ENCODE data around the gene COL4A6. TPM values are rescaled to one million over a fixed set of nuclear protein-coding genes. Genes with fewer than 3 reads are reported as not detected.

COL4A6 gene
- total RNA-seq, 1 experiment from 2014 or later, result 1.5 TPM

DNA sequence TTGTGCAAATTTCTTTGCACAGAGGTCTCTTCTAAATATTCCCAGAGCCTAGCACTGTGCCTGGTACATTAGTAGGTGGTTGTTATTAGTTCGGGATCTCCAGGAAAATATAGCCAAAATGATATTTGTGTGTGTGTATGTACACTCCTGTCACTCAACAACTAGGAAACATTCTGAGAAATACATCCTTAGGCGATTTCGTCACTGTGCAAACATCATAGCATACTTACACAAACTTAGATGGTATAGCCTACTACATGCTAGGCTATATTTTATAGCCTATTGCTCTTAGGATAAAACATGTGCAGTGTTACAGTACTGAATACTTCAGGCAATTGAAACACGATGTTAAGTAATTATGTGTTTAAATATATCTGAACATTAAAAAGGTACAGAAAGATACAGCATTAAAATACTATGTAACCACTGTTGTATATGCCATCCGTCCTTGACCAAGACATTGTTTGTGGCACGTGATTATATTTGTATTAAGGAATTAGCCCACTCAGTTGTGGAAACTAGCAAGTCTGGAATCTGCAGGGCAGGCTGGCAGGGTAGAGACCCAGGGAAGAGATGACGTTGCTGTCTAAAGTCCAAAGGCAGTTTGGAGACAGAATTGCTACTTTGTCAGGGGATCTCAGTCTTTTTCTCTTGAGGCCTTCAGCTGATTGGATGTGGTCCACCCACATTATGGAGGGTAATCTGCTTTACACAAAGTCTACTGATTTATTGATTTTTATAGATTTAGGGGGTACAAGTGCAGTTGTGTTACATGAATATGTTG is 106.9 kb downstream of the COL4A6 start:
- no peak for DNase-seq (ENCODE audit: low read depth)

DNA sequence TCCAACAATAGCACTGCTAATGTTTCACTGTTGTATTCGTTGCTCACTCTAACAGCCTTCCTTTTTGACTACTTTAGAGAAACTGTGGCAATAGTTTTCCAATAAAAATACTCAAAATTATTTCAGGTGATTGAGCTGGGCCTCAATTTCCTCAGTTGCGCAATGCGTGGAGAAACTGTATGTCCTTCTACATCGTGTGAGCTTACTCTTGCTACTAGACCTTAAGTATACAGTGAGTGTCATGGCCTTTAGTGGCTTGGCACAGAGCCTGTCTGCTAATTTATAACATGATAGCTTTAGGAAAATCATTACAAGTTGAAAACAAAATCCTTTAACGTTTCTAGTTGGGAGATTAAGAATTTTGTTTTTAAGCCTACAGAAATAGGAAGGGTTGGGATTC is 114.5 kb downstream of the COL4A6 start:
- no peak for DNase-seq (ENCODE audit: low read depth)

DNA sequence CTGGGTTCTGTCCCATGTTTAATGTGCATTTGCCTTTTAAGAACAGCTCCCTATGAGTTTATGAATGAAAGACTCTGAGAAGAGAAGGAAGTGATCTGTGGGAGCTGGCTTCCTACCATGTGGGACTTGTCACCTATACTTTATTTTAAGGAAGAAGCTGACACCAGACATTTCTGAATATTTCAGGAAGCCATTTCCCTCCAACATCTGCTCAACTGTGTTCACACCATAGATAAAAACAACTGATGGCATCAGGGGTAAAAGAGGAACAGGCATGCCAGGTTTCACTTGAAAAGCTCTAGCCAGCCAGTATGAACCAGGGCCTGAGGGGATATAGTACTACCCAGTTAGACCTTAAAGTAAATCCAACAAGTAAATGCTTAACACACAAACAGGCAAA is 116.0 kb downstream of the COL4A6 start:
- DNase-seq (ENCODE audit: low read depth), result no peak

DNA sequence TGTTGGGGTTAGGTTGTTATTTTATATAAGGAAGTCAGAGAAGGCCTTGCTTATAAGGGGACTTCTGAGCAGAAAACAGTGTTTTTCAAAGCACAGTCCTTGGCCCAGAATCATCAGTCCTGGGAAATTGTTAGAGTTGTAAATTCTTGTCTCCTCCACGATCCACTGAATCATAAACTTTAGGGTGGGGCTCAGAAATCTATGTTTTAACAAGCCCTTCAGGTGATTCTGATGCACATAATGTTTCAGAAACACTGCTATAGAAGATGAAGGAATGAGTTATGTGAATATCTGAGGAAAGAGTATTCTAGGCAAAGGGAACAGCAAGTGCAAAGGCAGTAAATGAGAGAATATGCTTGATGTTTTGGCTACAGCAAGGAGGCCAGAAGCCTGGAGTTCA is 121.8 kb downstream of the COL4A6 start:
- DNase-seq (ENCODE audit: low read depth), result no peak

DNA sequence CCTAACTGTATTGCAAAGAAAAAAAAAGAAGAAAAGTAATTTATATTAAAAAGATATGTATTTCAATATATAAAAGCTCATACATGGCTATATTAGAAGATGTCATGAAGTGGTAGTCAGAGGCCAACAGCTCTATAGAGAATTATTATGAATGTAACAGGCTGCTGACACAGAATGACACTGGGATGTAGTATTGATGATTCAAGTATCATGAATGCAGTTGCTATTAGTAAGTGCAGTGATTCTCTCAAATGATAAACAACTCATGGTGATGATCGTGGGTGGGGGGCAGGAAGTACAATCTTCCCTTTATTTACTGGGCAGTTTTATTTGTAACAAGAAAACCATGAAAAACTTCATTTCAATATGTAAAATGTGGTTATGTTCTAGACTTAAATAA is 124.6 kb downstream of the COL4A6 start:
- DNase-seq (ENCODE audit: low read depth), result no peak

DNA sequence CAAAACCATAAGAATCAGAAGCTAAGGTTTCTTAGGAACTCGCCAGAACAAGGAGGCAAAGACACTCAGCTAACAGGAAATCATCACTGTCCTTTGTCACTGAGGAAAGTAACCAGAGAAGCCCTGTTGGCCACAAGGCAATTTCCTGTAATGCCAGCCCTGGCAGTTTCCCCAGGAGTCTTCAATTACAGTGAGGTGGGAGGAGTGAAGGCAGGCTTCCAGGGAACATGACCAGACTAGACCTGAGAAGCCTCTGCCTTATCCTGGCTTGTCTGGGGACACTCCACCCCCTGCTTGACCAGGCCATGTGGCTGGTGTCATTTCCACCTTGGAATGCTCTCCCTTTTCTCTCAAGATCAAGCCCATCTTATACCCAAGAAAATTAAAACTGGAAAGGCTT is 125.3 kb downstream of the COL4A6 start:
- peak; percentile 74 for DNase-seq (ENCODE audit: low read depth)

DNA sequence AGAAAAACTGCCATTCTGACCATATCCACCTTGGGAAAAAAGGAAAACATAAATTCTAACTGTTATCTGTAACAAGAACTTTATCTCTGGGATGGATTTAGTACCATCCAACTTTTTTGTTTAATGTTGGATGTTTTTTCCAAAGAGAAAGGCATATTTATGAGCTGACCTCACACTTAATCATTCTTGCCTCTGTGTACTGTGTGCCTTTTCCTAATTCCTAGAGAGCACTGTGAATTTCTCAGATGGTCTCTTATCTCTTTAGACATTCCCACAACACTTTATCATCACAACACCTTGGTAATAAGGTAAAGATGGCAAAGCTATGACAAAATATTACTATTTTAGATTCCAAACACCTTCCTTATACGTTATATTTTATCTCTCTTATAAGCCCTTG is 126.2 kb downstream of the COL4A6 start:
- peak; percentile 7 for DNase-seq (ENCODE audit: low read depth)

DNA sequence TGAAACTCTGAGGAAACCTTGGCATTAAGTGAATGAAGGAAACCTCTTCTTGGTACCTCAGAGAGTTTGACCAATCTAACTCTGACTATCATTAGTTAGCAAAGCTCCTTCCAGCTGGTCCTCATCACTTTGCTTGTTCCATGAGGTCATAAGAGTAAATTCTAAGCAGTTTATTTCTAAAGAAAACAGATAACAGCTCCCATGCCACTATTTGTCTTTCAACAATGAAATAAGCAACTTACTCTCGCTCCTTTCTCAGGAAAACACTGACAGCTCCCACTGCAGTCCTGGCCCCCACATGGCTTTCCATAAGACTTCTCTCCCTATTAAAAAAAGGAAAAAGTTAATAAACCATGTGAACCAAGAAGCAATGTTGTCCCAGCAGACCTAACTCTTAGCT is 127.7 kb downstream of the COL4A6 start:
- no peak for DNase-seq (ENCODE audit: low read depth)

DNA sequence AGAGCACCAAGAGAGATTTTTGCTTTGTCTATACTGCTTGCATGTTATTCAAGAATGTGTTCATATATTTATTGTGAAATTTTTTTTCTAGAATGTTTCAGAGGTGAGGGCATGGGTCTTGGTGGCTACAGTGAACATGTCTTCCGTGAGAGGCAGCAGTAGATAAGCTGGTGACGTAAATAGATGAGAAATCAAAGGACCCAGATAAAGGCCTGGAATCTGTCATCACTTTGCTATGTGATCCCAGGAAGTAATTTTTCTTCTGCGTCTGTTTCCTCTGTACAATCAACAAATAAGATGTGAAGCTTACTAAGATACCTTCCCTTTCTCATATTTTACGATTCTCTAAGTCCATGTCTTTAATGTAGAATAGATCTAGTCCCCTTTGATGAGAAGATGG is 129.1 kb downstream of the COL4A6 start:
- DNase-seq (ENCODE audit: low read depth), result peak; percentile 65

DNA sequence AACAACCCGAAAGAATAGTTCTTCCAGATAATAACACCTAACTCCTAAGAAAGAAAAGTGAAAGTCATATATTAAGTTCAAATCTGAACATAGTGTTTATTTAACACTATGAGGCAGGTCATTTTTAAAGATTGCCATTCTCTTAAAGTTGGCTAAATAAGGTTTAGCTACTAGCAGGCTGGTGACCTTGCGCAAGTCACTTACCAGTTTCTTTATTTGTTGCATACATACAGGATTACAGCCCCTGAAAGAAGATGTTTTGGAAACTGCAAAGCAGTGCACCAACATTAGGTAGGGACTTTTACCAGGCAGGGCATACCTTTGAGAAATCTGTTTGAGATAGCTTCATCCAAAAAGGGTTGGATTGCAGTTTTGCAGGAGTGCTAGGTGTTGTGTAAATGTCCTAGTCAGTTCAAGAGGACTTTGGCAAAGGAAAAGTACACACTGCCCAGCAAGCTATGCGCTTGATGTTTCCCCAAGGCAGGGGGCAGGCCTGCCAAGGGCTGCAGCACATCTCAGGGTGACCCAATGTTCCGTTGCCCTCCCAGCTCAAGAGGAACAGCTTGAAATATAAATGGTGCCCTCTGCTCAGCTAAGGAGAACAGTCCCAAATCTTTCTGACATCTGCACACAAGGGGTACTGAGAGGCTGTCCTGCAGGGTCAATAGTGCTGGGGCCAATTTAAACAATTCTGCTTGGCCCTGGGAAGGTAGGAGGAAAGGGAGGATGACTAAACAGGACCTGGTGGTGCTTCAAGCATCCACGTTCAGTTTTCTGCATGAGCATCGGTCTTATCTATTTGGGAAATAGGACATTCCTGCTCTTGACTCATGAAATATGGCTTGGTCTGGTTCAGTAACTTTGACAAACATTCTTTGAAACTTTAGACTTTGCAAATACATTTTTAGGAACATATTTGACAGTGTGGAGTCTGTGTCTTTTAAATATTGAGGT is 130.8 kb downstream of the COL4A6 start:
- DNase-seq (ENCODE audit: low read depth), result no peak

DNA sequence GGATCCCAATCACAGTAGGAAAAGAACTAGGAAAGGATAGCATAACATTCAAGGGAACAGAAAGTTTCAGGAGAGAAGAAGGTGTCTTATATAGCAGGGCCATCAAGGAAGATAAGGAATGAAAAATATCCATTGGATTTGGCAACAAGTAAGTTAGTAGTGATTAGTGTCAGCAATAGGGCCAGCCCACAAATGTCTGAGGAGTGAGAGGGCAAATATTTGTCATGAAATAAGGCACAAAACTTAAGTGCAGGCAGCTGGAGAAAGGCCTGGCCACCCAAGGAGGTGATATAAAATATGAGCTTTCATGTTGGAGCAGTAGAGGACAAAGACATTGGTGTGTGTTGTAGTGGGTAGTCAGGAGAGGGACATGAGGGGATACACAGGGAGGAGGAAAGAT is 132.1 kb downstream of the COL4A6 start:
- no peak for DNase-seq (ENCODE audit: low read depth)

DNA sequence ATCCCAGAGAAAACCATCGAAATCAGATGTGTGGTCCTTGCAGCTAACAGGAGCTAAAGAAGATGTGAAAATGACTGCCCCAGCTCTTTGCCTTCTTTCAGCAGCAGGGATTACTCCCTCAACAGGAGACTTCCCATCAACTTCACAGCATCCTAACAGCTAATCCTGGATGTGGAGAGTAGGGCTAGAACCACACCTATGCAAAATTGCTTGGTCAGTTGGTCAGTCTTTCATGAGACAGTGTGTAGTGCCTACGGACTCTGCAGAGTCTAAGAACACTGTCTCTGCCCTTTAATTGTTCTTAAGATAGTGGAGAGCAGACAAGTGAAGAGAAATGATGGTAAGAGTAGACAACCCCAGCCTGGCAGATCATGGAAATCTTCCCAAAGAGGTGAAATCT is 133.5 kb downstream of the COL4A6 start:
- no peak for DNase-seq (ENCODE audit: low read depth)

DNA sequence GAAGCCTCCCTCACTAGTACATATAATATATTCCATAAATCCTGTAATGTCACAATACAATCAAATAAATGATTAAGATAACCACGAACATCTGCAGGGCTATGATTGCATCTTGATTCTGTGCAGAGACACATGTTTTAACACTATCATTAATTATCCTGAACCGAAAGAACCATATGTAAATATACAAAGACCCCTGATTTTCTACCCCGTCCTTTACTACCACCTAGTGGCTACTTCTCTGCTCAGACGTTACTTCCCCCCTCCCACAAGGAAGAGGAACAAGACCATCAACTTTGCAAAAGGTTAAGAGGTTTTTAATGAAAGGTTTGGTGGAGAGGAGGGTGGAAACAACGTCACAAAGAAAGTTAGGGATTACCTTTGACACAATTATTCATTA is 134.0 kb downstream of the COL4A6 start:
- DNase-seq (ENCODE audit: low read depth), result no peak

DNA sequence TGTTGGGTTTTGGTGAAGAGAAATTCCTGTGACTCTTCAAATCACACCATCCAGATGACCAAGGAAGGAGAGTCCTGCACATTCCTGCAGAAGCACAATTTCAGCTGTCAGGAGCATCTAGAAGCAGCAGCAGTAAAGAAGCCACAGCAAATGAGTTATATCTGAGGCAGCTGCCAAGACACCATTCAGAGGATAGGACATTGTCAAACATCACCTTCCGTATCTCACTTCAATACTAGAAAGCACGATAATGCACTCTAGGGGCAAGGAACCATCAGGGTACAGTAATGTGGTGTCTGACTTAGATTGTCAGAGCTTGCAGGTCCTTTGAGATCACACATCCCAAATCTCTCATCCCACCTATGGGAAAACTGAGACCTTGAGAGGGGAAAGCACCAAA is 134.5 kb downstream of the COL4A6 start:
- DNase-seq (ENCODE audit: low read depth), result no peak

DNA sequence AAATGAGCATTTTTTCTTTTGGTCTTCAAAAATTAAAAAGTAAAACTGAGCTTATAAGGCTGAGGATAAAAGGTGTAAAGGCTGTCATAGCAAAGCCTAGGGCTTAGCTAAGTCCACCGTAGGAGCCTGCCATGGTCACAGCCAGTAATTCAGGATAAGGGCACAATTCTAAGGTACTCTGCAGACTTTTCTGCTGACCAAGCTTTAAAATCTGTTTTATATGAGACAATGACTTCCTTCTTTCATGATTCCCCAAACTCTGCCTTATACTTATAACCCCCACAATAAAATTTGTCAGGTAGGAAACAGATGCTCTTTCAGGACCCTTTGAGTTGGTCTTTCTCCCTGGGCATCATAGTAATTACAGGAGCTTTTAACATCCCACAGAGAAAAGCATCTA is 138.5 kb downstream of the COL4A6 start:
- no peak for DNase-seq (ENCODE audit: low read depth)

DNA sequence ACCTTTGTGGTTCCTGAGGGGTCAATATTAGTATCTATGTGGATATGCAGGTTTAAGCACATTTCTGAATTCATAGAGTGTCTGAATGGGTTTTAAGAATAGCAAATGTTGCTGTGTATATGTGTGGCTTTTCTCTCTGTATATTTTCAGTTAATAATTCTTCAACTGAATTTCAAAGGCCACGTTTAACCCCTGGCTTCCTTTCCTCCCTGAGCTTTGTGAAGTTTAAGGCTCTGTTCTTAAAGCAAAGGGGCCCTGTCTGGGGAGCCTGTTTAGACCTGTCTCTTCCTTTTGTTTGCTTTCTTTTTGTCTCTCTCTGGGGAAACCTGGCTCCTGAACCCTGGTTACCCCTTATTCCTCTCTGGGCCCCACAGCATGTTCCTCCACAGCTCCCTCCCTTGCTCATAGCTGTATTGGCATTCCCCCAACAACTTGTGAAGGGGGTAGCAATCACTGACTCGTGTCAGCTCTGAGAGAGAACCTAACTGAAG is 139.1 kb downstream of the COL4A6 start:
- no peak for DNase-seq (ENCODE audit: low read depth)

DNA sequence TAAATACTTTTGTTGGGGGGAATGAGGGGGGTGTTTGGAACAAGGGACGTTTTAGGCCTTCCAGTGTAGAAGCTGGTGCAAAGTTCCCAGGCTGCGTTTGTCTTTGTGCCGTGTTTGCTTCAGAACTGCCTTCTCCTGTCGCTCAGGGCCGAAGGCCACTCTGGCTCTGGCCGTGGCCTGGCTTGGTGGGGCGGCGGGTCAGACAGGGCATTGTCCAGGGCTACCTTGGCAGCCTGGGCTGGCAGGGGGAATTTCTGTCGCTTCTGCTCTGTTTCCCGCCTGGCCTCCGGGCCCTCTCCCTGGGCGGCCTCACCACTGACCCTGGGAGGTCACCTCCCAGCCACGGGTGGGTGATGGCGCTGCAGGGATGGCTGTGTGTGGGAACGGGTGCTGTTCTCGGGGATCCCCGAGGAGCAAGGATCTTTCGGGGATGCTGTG is 140.0 kb downstream of the COL4A6 start:
- DNase-seq (ENCODE audit: low read depth), result no peak

DNA sequence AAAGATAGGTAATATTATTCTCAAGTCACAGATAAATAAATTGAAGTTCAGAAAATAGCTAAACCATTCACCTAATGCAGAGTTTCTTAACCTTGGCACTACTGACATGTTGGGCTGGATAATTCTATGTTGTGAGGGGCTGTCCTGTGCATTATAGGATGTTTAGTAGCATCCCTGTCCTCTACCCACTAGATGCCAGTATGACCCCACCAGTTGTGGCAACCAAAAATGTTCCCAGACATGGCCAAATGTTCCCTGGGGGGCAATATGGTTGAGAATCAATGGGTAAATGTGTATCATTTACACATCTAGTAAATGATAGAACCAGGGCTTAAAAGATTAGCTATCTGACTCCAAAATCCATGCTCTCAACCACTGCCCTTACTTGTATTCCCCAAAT is 140.9 kb downstream of the COL4A6 start:
- DNase-seq (ENCODE audit: low read depth), result no peak

DNA sequence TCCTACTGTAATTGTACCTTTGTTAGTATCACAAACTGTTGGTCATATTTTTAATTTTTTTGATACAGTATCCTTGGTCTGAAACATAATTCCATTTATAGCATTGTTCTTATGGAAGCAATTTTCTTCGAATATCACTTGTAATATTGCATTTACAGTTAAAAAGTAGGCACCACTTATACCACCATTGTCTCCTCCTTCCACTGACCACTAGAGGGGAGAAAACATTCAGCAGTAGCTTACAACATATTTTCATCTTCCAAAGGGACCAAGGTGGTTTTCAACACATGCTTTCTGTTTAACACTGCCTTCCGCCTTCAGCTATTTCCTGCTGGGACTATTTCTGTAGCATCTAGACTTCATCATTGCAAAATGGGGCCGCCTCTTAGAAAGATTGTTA is 146.2 kb downstream of the COL4A6 start:
- no peak for DNase-seq (ENCODE audit: low read depth)

DNA sequence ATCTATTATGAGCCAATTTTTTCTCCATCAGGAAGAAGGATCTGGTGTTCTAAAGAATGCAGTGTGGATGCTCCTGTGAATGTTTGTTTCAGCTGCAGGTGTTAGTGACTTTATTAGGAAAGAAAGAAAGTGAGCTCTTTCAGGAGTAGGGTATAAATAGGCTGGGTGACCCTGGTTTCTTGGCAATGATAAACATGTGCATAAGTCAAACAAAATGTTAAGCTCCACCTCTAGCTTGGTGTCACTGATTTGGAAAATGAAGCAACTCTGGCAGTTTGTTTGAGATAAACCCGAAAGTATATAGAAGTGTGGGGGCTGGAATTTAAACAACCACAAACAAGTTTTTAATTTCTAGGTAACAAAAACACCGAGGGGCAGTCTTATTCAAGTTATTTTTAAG is 152.3 kb downstream of the COL4A6 start:
- no peak for DNase-seq (ENCODE audit: low read depth)

DNA sequence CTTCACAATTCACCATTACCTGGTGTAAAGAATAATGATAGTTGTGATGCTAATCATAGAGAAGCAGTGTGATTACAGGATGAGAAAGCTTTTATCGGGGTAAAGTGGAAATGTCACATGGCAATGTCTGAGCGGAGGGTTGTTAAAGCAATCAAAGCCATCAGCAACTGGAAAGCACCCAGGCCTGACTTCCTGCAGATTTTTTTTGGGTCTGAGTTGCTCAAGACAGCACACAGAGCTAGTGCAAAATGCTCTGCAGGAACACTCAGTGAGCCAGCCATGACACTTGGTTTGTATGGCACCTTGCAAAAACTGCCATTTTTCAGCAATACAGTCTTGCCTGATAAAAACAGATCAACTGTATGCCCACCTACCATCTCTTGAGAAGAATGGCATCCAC is 152.9 kb downstream of the COL4A6 start:
- DNase-seq (ENCODE audit: low read depth), result no peak

DNA sequence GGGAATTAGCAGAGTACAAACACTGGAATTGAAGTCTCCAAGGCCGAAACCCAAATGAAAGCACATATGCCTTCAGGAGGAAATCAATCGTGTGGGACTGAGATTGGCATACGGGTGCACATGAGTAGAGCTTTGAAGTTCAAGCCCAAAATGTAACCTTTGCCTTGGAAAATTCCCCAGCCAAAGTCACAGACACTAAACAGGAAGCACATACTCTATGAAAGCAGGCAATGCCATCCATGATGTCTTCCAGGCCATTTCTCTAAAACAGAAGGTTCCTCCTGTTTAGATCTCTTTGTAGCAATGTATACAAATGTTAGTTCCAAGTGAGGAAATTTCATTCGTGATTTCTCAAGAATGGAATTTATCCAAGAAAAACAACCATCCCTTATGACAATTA is 162.5 kb downstream of the COL4A6 start:
- no peak for DNase-seq (ENCODE audit: low read depth)

DNA sequence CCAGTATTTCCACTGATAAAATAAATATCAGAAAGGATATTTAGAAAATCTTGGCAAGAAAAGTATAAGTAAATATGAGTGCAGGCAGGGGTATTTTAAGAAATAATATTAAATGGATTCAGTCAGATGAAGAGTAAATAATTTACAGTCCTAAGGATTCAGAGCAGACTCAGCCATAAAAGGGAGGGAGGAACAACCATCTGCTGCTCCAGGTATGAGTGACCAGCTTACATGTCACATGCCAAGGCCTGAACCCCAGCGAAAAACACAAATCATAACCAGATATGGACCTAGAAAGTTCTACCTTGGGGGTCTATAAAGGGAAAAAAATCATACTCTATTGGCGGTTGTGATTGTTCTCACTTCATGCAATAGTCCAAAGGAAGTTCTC is 166.8 kb downstream of the COL4A6 start:
- DNase-seq (ENCODE audit: low read depth), result no peak
